OCI-LY7 (cell line): ENCODE results near the gene THAP3. TPM values are rescaled to one million over a fixed set of nuclear protein-coding genes. Genes with fewer than 3 reads are reported as not detected.
A peak's percentile ranks its signal among the peaks of the same experiment; 100 is the strongest.

Experiments used
- BruUV-seq: library from RNA; stranded (reverse); fragments of 400-500 nt; replicated peaks from 2 replicates; lab custom pipeline; 2021; lab: Mats Ljungman, UMichigan
- CTCF ChIA-PET: fragments of 300-600 bp; sonication (Branson Sonifier 250); formaldehyde crosslinking; loops from one replicate; lab custom pipeline; 2022; ENCODE audit warnings: antibody characterized with exemption; ENCODE audit not compliant: unreplicated experiment; lab: Charles Lee
- POLR2A ChIA-PET: fragments of 300-600 bp; sonication (Branson Sonifier 250); formaldehyde crosslinking; loops from one replicate; lab custom pipeline; 2022; ENCODE audit warnings: antibody characterized with exemption; lab: Charles Lee
- DNase-seq: peaks from one replicate; pipeline ENCODE4 v3.0.0-alpha.2; 2015; ENCODE audit warnings: low spot score
- H2AFZ ChIP-seq: fragments of 200-600 bp; sonication (generic), shearing (Covaris generic); 2 replicates; pipeline ENCODE4 v1.6.1; 2014; ENCODE audit warnings: mild to moderate bottlenecking, antibody characterized with exemption, low read length, moderate library complexity
- H3K27ac ChIP-seq: fragments of 200-600 bp; sonication (generic); 2 replicates; pipeline ENCODE4 v1.5.1; 2014; ENCODE audit warnings: mixed run types, low read depth, mild to moderate bottlenecking, moderate library complexity, low read length, inconsistent platforms; ENCODE audit not compliant: poor library complexity, severe bottlenecking
- H3K36me3 ChIP-seq: fragments of 200-600 bp; sonication (generic); 2 replicates; pipeline ENCODE4 v1.6.1; 2014; ENCODE audit warnings: mild to moderate bottlenecking, antibody characterized with exemption, low read length, moderate library complexity, mixed read lengths; ENCODE audit not compliant: insufficient read depth
- H3K4me1 ChIP-seq: fragments of 200-600 bp; sonication (generic); 2 replicates; pipeline ENCODE4 v1.5.1; 2014; ENCODE audit warnings: mild to moderate bottlenecking, low read length; ENCODE audit not compliant: insufficient read depth, poor library complexity, severe bottlenecking
- H3K4me2 ChIP-seq: fragments of 200-600 bp; sonication (generic); 2 replicates; pipeline ENCODE4 v1.6.1; 2014; ENCODE audit warnings: mild to moderate bottlenecking, low read length
- H3K4me3 ChIP-seq: fragments of 200-600 bp; sonication (generic); 2 replicates; pipeline ENCODE4 v1.5.1; 2014; ENCODE audit warnings: mild to moderate bottlenecking, low read depth, low read length; ENCODE audit not compliant: poor library complexity, severe bottlenecking
- H3K79me2 ChIP-seq: fragments of 200-600 bp; sonication (generic); 2 replicates; pipeline ENCODE4 v1.6.1; 2016; ENCODE audit warnings: low read depth, mild to moderate bottlenecking, low read length, moderate library complexity, mixed read lengths; ENCODE audit not compliant: insufficient read depth
- H3K9me2 ChIP-seq: fragments of 200-600 bp; sonication (generic); 2 replicates; pipeline ENCODE4 v1.6.1; 2016; ENCODE audit warnings: mild to moderate bottlenecking, low read length, mixed read lengths; ENCODE audit not compliant: insufficient read depth
- H3K9me3 ChIP-seq: fragments of 200-600 bp; sonication (generic); 2 replicates; pipeline ENCODE4 v1.6.1; 2014; ENCODE audit warnings: mild to moderate bottlenecking, mixed run types, low read length, mixed read lengths
- H4K20me1 ChIP-seq: fragments of 200-600 bp; sonication (generic); 2 replicates; pipeline ENCODE4 v1.6.1; 2014; ENCODE audit warnings: mild to moderate bottlenecking, antibody characterized with exemption, low read length, moderate library complexity, mixed read lengths; ENCODE audit not compliant: insufficient read depth
- EZH2phosphoT487 ChIP-seq: fragments of 200-600 bp; sonication (generic); IDR thresholded peaks from 2 replicates; pipeline ENCODE4 v1.6.1; 2018; ENCODE audit warnings: low read depth, borderline replicate concordance, mild to moderate bottlenecking, mixed run types, antibody characterized with exemption, low read length, moderate library complexity, mixed read lengths
- intact Hi-C: fragments of 100-400 bp; cut with micrococcal nuclease; formaldehyde crosslinking; loops from one replicate; pipeline ENCODE4 v1.10.0; 2022; ENCODE audit not compliant: unreplicated experiment
- total RNA-seq, 2 experiments: library from RNA; depleted of rRNA in 1 of 2; stranded (reverse); fragments of >200 nt in 1 of 2; shearing (Covaris generic) in 1 of 2; gene quantifications; 2 replicates each; pipeline ENCODE4 v1.2.3, GENCODE V29; 2014 to 2022
- TF ChIP-seq, protein P1 (sequence below): fragments of 200-600 bp; sonication (generic); conservative IDR thresholded peaks from 2 replicates; pipeline ENCODE4 v1.5.1; 2014; ENCODE audit warnings: mild to moderate bottlenecking, antibody characterized with exemption, low read length, moderate library complexity, mixed read lengths

Gene THAP3
- total RNA-seq, 2 experiments from 2014 or later: 17.2 to 22.4 TPM

DNA sequence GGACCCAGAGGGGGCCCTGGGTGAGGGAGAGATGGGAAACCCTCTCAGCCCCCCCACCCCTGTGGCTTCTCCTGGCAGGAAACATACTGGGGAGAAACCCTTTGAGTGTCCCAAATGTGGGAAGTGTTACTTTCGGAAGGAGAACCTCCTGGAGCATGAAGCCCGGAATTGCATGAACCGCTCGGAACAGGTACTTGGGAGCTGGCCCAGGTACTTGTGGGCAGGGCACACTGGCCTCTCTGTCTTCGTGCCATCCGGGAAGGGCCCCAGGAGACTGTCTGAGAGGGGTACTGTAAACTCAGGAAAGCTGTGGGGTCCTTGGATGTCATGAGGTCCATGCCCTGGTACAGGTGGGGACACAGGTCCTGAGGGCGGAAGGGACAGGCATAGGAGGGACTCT is 38.8 kb upstream of the THAP3 start:
- H4K20me1 ChIP-seq: no peaks in the 10 kb centered on the region
- ChIA-PET CTCF (no interaction called here), POLR2A (no interaction called here)
- intact Hi-C loops: no loop called here
- no peak overlapping the region for H2AFZ ChIP-seq
- H3K9me3 ChIP-seq: no peaks in the 10 kb centered on the region
- no peak overlapping the region for H3K4me3 ChIP-seq
- no TSS peak for BruUV-seq
- no peak for TF ChIP-seq EZH2phosphoT487
- TF ChIP-seq, protein P1, sequence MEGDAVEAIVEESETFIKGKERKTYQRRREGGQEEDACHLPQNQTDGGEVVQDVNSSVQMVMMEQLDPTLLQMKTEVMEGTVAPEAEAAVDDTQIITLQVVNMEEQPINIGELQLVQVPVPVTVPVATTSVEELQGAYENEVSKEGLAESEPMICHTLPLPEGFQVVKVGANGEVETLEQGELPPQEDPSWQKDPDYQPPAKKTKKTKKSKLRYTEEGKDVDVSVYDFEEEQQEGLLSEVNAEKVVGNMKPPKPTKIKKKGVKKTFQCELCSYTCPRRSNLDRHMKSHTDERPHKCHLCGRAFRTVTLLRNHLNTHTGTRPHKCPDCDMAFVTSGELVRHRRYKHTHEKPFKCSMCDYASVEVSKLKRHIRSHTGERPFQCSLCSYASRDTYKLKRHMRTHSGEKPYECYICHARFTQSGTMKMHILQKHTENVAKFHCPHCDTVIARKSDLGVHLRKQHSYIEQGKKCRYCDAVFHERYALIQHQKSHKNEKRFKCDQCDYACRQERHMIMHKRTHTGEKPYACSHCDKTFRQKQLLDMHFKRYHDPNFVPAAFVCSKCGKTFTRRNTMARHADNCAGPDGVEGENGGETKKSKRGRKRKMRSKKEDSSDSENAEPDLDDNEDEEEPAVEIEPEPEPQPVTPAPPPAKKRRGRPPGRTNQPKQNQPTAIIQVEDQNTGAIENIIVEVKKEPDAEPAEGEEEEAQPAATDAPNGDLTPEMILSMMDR: no peak
- H3K36me3 ChIP-seq: peaks cover 41% of the 10 kb centered on the region
- no peak for DNase-seq
- no peaks in the 10 kb centered on the region for H3K9me2 ChIP-seq
- no peak overlapping the region for H3K27ac ChIP-seq
- peaks cover 11% of the 10 kb centered on the region for H3K79me2 ChIP-seq
- H3K4me2 ChIP-seq: no peak overlapping the region
- peaks cover 29% of the 10 kb centered on the region for H3K4me1 ChIP-seq

DNA sequence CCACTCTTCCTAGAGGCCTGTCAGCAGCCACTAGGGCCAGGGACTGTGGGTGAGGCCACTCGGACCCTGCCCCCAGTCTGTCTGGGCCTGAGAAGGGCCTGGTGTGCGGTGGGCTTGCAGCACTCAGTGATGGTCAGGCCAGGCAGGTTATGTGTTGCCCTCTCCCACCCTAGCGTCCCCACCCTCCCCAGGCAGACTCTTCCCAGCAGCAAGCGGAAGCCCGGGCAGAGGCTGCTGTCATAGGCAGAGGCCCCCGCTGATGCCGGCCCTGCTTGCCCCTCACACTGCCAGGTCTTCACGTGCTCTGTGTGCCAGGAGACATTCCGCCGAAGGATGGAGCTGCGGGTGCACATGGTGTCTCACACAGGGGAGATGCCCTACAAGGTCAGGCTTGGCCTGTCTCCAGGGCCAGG is 38.3 kb upstream of the THAP3 start:
- Histone ChIP-seq H3K79me2 (peaks cover 5% of the 10 kb centered on the region; the same call in 1 of the 2 replicates), H3K9me2 (no peaks in the 10 kb centered on the region), H4K20me1 (no peaks in the 10 kb centered on the region), H3K27ac (no peak overlapping the region), H3K4me2 (peak overlapping the region; percentile 13; the same call in 1 of the 2 replicates), H3K9me3 (no peaks in the 10 kb centered on the region), H3K4me1 (peaks cover 23% of the 10 kb centered on the region), H3K36me3 (peaks cover 42% of the 10 kb centered on the region), H2AFZ (no peak overlapping the region), H3K4me3 (no peak overlapping the region)
- no peak for DNase-seq
- no peak for TF ChIP-seq EZH2phosphoT487
- TF ChIP-seq, protein P1: no peak
- intact Hi-C loops: no loop called here
- BruUV-seq: no TSS peak
- ChIA-PET CTCF (no interaction called here), POLR2A (interaction anchor here (0.6 kb wide), 1 partner anchor 13 kb away, joined by 3 read pairs; no protein-coding TSS in a partner anchor)

- no peak for TF ChIP-seq EZH2phosphoT487
- TF ChIP-seq, protein P1: no peak
- Histone ChIP-seq H2AFZ (no peak overlapping the region), H3K9me2 (no peaks in the 10 kb centered on the region), H3K9me3 (no peaks in the 10 kb centered on the region), H3K79me2 (no peaks in the 10 kb centered on the region), H3K27ac (peak overlapping the region; percentile 10), H4K20me1 (no peaks in the 10 kb centered on the region), H3K4me2 (peak overlapping the region; percentile 13; the same call in 1 of the 2 replicates), H3K4me3 (no peak overlapping the region), H3K4me1 (peaks cover 13% of the 10 kb centered on the region), H3K36me3 (peaks cover 38% of the 10 kb centered on the region)
- peak; percentile 56 for DNase-seq
- ChIA-PET CTCF (interaction anchor here (1.4 kb wide), 1 partner anchor 13 kb away, joined by 4 read pairs; no protein-coding TSS in a partner anchor), POLR2A (interaction anchor here (0.6 kb wide), 1 partner anchor 11 kb away, joined by 3 read pairs; no protein-coding TSS in a partner anchor)
- no TSS peak for BruUV-seq
- intact Hi-C loops: no loop called here
Measured at GRCh38 chr1:6587261-6588005, 37.2 kb upstream of the THAP3 start.
